Hepatocyte (in vitro differentiated cells): ENCODE data around the gene HTR6. TPM values are rescaled to one million over a fixed set of nuclear protein-coding genes. Genes with fewer than 3 reads are reported as not detected.

Source experiments
- DNase-seq: peaks from one replicate; pipeline ENCODE4 v3.0.0-alpha.2; 2016; ENCODE audit warnings: low spot score
- H2AFZ ChIP-seq: fragments of 200-600 bp; sonication (generic); 2 replicates; pipeline ENCODE4 v1.6.0; 2016; ENCODE audit warnings: antibody characterized with exemption, mild to moderate bottlenecking
- H3K27ac ChIP-seq: fragments of 200-600 bp; sonication (generic); 2 replicates; pipeline ENCODE4 v1.5.1; 2016; ENCODE audit warnings: mild to moderate bottlenecking
- H3K27me3 ChIP-seq: fragments of 200-600 bp; sonication (generic); 2 replicates; pipeline ENCODE4 v1.6.1; 2016
- H3K36me3 ChIP-seq: fragments of 200-600 bp; sonication (generic); replicated peaks from 2 replicates; pipeline ENCODE4 v1.5.1; 2016; ENCODE audit warnings: low read depth; ENCODE audit not compliant: insufficient read depth
- H3K4me1 ChIP-seq: fragments of 200-600 bp; sonication (generic); 2 replicates; pipeline ENCODE4 v1.5.1; 2016; ENCODE audit warnings: mild to moderate bottlenecking, moderate library complexity; ENCODE audit not compliant: insufficient read depth
- H3K4me2 ChIP-seq: fragments of 200-600 bp; sonication (generic); 2 replicates; pipeline ENCODE4 v1.6.0; 2016
- H3K4me3 ChIP-seq: fragments of 200-600 bp; sonication (generic); 2 replicates; pipeline ENCODE4 v1.5.1; 2016; ENCODE audit warnings: mild to moderate bottlenecking
- H3K79me2 ChIP-seq: fragments of 200-600 bp; sonication (generic); 2 replicates; pipeline ENCODE4 v1.6.0; 2017; ENCODE audit warnings: mild to moderate bottlenecking
- H3K9me2 ChIP-seq: fragments of 200-600 bp; sonication (generic); replicated peaks from 2 replicates; pipeline ENCODE4 v1.6.0; 2017; ENCODE audit warnings: mild to moderate bottlenecking; ENCODE audit not compliant: insufficient read depth
- H3K9me3 ChIP-seq: fragments of 200-600 bp; sonication (generic); 2 replicates; pipeline ENCODE4 v1.5.1; 2016; ENCODE audit warnings: low read depth, mild to moderate bottlenecking
- H4K20me1 ChIP-seq: fragments of 200-600 bp; sonication (generic); 2 replicates; pipeline ENCODE4 v1.6.0; 2016; ENCODE audit warnings: mild to moderate bottlenecking; ENCODE audit not compliant: insufficient read depth, poor library complexity, severe bottlenecking
- EZH2 ChIP-seq: fragments of 200-600 bp; sonication (generic); IDR thresholded peaks from 2 replicates; pipeline ENCODE4 v1.6.1; 2016; ENCODE audit warnings: antibody characterized with exemption, mild to moderate bottlenecking, borderline replicate concordance
- EZH2phosphoT487 ChIP-seq: fragments of 200-600 bp; sonication (generic); IDR thresholded peaks from one replicate; pipeline ENCODE4 v1.6.1; 2018; ENCODE audit warnings: antibody characterized with exemption, mild to moderate bottlenecking, low read depth, moderate library complexity; ENCODE audit not compliant: unreplicated experiment, severe bottlenecking
- WGBS: methylation state at CpG from one replicate; pipeline ENCODE4 v1.1.6; 2016; ENCODE audit warnings: low lambda C conversion rate; ENCODE audit errors: missing lambda C conversion rate; 5-methylcytosine and 5-hydroxymethylcytosine counted together
- polyA plus RNA-seq: library from polyadenylated mRNA; unstranded; fragments of >200 nt; fragmentation: Nextera tagmentation; extraction: Ambion mirVana; gene quantifications from 2 replicates; pipeline ENCODE4 v1.2.1, GENCODE V29; 2016
- total RNA-seq: library from RNA; depleted of rRNA; stranded (reverse); fragments of >200 nt; gene quantifications from 2 replicates; pipeline ENCODE4 v1.2.3, GENCODE V29; 2014
- TF ChIP-seq, protein P1 (sequence below): fragments of 200-600 bp; sonication (generic); IDR thresholded peaks from 2 replicates; pipeline ENCODE4 v1.5.1; 2016; ENCODE audit warnings: antibody characterized with exemption, mild to moderate bottlenecking; ENCODE audit not compliant: poor library complexity

Gene HTR6
- total and polyA plus RNA-seq, 2 experiments from 2014 or later, result not detected

DNA sequence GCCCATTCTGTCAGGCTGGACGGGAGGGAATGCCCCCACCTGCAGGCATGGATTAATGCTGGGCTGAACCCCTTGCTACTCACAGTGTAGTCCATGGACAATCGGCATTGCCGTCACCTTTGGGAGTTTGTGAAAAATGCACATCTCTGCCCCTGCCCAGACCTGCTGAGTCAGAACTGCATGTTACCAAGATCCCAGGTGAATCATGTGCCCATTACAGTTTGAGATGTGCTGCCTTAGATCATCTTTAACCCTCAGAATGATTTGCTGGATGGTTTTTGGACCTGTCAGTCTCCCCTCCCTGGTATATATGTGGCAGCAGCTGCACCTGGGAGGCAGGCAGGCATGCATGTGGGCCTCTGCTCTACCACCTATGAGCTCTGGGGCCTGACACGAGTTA, 15.0 kb downstream of the HTR6 start:
- no peak for DNase-seq
- H3K27ac ChIP-seq, result no peak overlapping the region
- H3K79me2 ChIP-seq, result no peaks in the 10 kb centered on the region
- H2AFZ ChIP-seq, result no peak overlapping the region
- no peaks in the 10 kb centered on the region for H3K27me3 ChIP-seq
- H3K4me3 ChIP-seq, result no peak overlapping the region
- no peaks in the 10 kb centered on the region for H4K20me1 ChIP-seq
- H3K9me3 ChIP-seq, result no peaks in the 10 kb centered on the region
- H3K4me1 ChIP-seq, result no peaks in the 10 kb centered on the region
- H3K4me2 ChIP-seq, result no peak overlapping the region
- 81% methylated on average over 4 of the region's 4 CpGs for WGBS
- no peaks in the 10 kb centered on the region for H3K9me2 ChIP-seq
- TF ChIP-seq, protein P1, sequence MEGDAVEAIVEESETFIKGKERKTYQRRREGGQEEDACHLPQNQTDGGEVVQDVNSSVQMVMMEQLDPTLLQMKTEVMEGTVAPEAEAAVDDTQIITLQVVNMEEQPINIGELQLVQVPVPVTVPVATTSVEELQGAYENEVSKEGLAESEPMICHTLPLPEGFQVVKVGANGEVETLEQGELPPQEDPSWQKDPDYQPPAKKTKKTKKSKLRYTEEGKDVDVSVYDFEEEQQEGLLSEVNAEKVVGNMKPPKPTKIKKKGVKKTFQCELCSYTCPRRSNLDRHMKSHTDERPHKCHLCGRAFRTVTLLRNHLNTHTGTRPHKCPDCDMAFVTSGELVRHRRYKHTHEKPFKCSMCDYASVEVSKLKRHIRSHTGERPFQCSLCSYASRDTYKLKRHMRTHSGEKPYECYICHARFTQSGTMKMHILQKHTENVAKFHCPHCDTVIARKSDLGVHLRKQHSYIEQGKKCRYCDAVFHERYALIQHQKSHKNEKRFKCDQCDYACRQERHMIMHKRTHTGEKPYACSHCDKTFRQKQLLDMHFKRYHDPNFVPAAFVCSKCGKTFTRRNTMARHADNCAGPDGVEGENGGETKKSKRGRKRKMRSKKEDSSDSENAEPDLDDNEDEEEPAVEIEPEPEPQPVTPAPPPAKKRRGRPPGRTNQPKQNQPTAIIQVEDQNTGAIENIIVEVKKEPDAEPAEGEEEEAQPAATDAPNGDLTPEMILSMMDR, result no peak
- no peak for TF ChIP-seq EZH2
- TF ChIP-seq EZH2phosphoT487, result no peak
- H3K36me3 ChIP-seq, result no peaks in the 10 kb centered on the region

DNA sequence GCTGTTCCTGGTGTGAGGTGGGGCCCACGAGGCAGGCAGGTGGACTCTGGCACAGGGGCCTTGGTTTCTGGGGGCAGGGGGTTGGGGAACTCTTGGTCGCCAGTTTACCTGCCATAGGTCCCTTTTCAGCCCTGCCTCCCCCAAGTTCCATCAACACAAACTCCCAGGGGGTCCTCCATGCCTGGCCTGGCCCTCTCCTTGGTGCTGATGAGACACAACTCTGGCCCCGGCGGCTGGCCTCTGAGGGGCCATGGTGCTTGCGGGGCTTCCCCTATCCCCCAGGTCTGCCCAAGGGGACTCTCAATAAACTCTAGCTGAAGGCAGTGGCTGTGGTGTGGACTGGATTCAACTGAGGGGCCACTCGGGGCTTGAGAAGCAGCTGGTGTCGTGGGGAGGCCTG, 16.0 kb downstream of the HTR6 start:
- H3K4me3 ChIP-seq, result no peak overlapping the region
- H3K9me2 ChIP-seq, result no peaks in the 10 kb centered on the region
- DNase-seq, result no peak
- H3K4me1 ChIP-seq, result no peaks in the 10 kb centered on the region
- WGBS, result 71% methylated on average over 7 of the region's 7 CpGs
- no peaks in the 10 kb centered on the region for H3K9me3 ChIP-seq
- no peaks in the 10 kb centered on the region for H4K20me1 ChIP-seq
- H3K4me2 ChIP-seq, result no peak overlapping the region
- H3K79me2 ChIP-seq, result no peaks in the 10 kb centered on the region
- no peak overlapping the region for H3K27ac ChIP-seq
- H3K27me3 ChIP-seq, result no peaks in the 10 kb centered on the region
- no peaks in the 10 kb centered on the region for H3K36me3 ChIP-seq
- no peak overlapping the region for H2AFZ ChIP-seq
- TF ChIP-seq EZH2 (no peak), EZH2phosphoT487 (no peak)
- TF ChIP-seq, protein P1, result no peak

GRCh38 chr1:19682257-19682656, 17.6 kb downstream of the HTR6 start:
- Histone ChIP-seq H3K36me3 (no peaks in the 10 kb centered on the region), H3K9me2 (no peaks in the 10 kb centered on the region), H3K4me3 (no peak overlapping the region), H3K79me2 (no peaks in the 10 kb centered on the region), H4K20me1 (no peaks in the 10 kb centered on the region), H3K9me3 (no peaks in the 10 kb centered on the region), H3K4me1 (no peaks in the 10 kb centered on the region), H3K27me3 (no peaks in the 10 kb centered on the region), H3K4me2 (no peak overlapping the region), H2AFZ (no peak overlapping the region), H3K27ac (no peak overlapping the region)
- no peak for DNase-seq
- TF ChIP-seq, protein P1, result no peak
- no peak for TF ChIP-seq EZH2phosphoT487
- TF ChIP-seq EZH2, result no peak
- WGBS, result 45% methylated on average over 3 of the region's 3 CpGs

DNA sequence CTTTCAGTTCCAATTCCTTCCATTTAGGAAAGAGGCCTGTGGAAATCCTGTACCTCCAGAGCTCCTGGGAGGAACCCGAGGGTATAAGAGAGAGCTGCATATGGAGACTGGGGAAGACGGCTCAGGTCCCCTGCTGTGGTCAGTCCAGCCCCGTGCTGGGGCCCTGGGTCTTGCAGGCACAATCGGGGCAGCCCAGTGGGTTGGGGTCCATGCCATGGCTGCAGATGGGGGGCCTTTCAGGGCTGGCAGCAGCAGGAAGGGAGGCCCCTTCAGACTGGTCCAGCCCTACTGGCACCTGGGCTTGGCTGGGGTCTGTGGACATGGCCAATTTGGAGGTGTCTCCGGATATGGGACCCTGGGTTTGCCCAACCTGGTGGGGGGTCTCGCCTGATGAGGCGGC, 18.2 kb downstream of the HTR6 start:
- WGBS, result 82% methylated on average over 7 of the region's 7 CpGs
- no peak for DNase-seq
- H4K20me1 ChIP-seq, result no peaks in the 10 kb centered on the region
- no peak overlapping the region for H3K27ac ChIP-seq
- H3K4me1 ChIP-seq, result no peaks in the 10 kb centered on the region
- no peaks in the 10 kb centered on the region for H3K9me3 ChIP-seq
- no peak overlapping the region for H3K4me2 ChIP-seq
- H2AFZ ChIP-seq, result no peak overlapping the region
- H3K9me2 ChIP-seq, result no peaks in the 10 kb centered on the region
- H3K27me3 ChIP-seq, result no peaks in the 10 kb centered on the region
- no peaks in the 10 kb centered on the region for H3K36me3 ChIP-seq
- TF ChIP-seq EZH2, result no peak
- TF ChIP-seq EZH2phosphoT487, result no peak
- TF ChIP-seq, protein P1, result no peak
- H3K79me2 ChIP-seq, result no peaks in the 10 kb centered on the region
- H3K4me3 ChIP-seq, result no peak overlapping the region
